Endothelial cell of umbilical vein (primary cell): ENCODE measurements around the gene KIZ. TPM values are rescaled to one million over a fixed set of nuclear protein-coding genes. Genes with fewer than 3 reads are reported as not detected.

Experiments used
- BruUV-seq: library from RNA; stranded (reverse); fragments of 400-500 nt; replicated peaks from 2 replicates; lab custom pipeline; 2021; lab: Mats Ljungman, UMichigan
- CTCF ChIA-PET: fragments of 300-600, 350-600 bp; sonication (Branson Sonifier 250); formaldehyde crosslinking; loops from one replicate; lab custom pipeline; 2021; ENCODE audit warnings: antibody characterized with exemption, inconsistent platforms; lab: Charles Lee
- POLR2A ChIA-PET: fragments of 300-600, 350-600 bp; sonication (Branson Sonifier 250); formaldehyde crosslinking; loops from one replicate; lab custom pipeline; 2021; ENCODE audit warnings: antibody characterized with exemption, inconsistent platforms; lab: Charles Lee
- DNase-seq: peaks from one replicate; pipeline ENCODE4 v3.0.0-alpha.2; 2011; ENCODE audit warnings: low read depth, low spot score
- FAIRE-seq: peaks from 2 replicates; lab custom pipeline; 2011; peaks lifted over from hg19 to GRCh38; lab: Jason Lieb, UNC
- H2AFZ ChIP-seq: 2 replicates; pipeline ENCODE4 v1.6.0; 2012; ENCODE audit warnings: low read depth, low read length, control low read depth, inconsistent platforms
- H3K27ac ChIP-seq: 2 replicates; pipeline ENCODE4 v1.5.1; 2011; ENCODE audit warnings: low read depth, mild to moderate bottlenecking, control low read depth, low read length, moderate library complexity; ENCODE audit not compliant: insufficient read depth
- H3K27me3 ChIP-seq, 2 experiments: 2 replicates each; pipeline versions ENCODE4 v1.6.0 to v1.6.1; 2011; ENCODE audit warnings: low read length in 2 of 2, mixed read lengths in 1 of 2; ENCODE audit not compliant: control insufficient read depth in 2 of 2, insufficient read depth in 2 of 2
- H3K36me3 ChIP-seq, 2 experiments: 2 replicates in 1 of 2; 3 replicates in 1 of 2; pipeline ENCODE4 v1.5.1; 2011; ENCODE audit warnings: low read length in 2 of 2, mild to moderate bottlenecking in 1 of 2, moderate library complexity in 1 of 2; ENCODE audit not compliant: control insufficient read depth in 2 of 2, insufficient read depth in 2 of 2; ENCODE audit errors: extremely low read depth in 1 of 2
- H3K4me1 ChIP-seq: 3 replicates; pipeline ENCODE4 v1.5.1; 2011; ENCODE audit warnings: mild to moderate bottlenecking, low read length; ENCODE audit not compliant: control insufficient read depth, insufficient read depth; ENCODE audit errors: extremely low read depth
- H3K4me2 ChIP-seq: 2 replicates; pipeline ENCODE4 v1.6.1; 2011; ENCODE audit warnings: low read length, control low read depth, mixed read lengths; ENCODE audit not compliant: insufficient read depth
- H3K4me3 ChIP-seq, 3 experiments: fragments of 200-600 bp in 1 of 3; sonication (generic), shearing (Covaris generic) in 1 of 3; replicated peaks in 1 of 3; 2 replicates each; pipeline ENCODE4 v1.5.1; 2011 to 2016; ENCODE audit warnings: control low read depth in 3 of 3, low read length in 3 of 3, mild to moderate bottlenecking in 2 of 3, inconsistent platforms in 1 of 3, low read depth in 1 of 3, moderate library complexity in 1 of 3; ENCODE audit not compliant: insufficient read depth in 1 of 3
- H3K79me2 ChIP-seq: 2 replicates; pipeline ENCODE4 v1.6.0; 2012; ENCODE audit warnings: low read length, inconsistent platforms; ENCODE audit not compliant: control insufficient read depth, insufficient read depth
- H3K9ac ChIP-seq: replicated peaks from 2 replicates; pipeline ENCODE3; 2011; ENCODE audit warnings: low read length, control low read depth; ENCODE audit not compliant: insufficient read depth; ENCODE audit errors: extremely low read depth
- H3K9me1 ChIP-seq: replicated peaks from 3 replicates; pipeline ENCODE4 v1.6.0; 2011; ENCODE audit warnings: mild to moderate bottlenecking, low read length; ENCODE audit not compliant: control insufficient read depth, insufficient read depth; ENCODE audit errors: extremely low read depth
- H3K9me3 ChIP-seq: replicated peaks from 2 replicates; pipeline ENCODE4 v1.5.1; 2012; ENCODE audit warnings: low read length, inconsistent platforms; ENCODE audit not compliant: control insufficient read depth, insufficient read depth
- H4K20me1 ChIP-seq: replicated peaks from 2 replicates; pipeline ENCODE3; 2011; ENCODE audit warnings: mild to moderate bottlenecking, low read length; ENCODE audit not compliant: control insufficient read depth, insufficient read depth; ENCODE audit errors: extremely low read depth
- CTCF ChIP-seq, 2 donors: IDR thresholded peaks; 1 replicate in 1 of 2; 2 replicates in 1 of 2; pipeline ENCODE4 v1.5.1; 2011; ENCODE audit warnings: low read length in 2 of 2, mild to moderate bottlenecking in 2 of 2, moderate library complexity in 2 of 2, control low read depth in 1 of 2, inconsistent platforms in 1 of 2, low read depth in 1 of 2; ENCODE audit not compliant: insufficient read depth in 1 of 2; ENCODE audit errors: extremely low read depth in 1 of 2
- EZH2 ChIP-seq: IDR thresholded peaks from 2 replicates; pipeline ENCODE4 v1.6.1; 2012; ENCODE audit warnings: borderline replicate concordance, low read depth, mild to moderate bottlenecking, moderate library complexity, low read length, inconsistent platforms; ENCODE audit not compliant: severe bottlenecking
- FOS ChIP-seq: IDR thresholded peaks from 2 replicates; pipeline ENCODE4 v1.6.1; 2011; ENCODE audit warnings: mild to moderate bottlenecking, low read length, moderate library complexity, borderline replicate concordance; ENCODE audit not compliant: insufficient read depth
- GATA2 ChIP-seq: IDR thresholded peaks from 2 replicates; pipeline ENCODE4 v1.7.0; 2011; ENCODE audit warnings: low read depth, mild to moderate bottlenecking, moderate library complexity, mixed read lengths, low read length; ENCODE audit not compliant: insufficient read length, insufficient read depth
- JUN ChIP-seq: IDR thresholded peaks from 2 replicates; pipeline ENCODE4 v1.6.1; 2011; ENCODE audit warnings: borderline replicate concordance, low read depth; ENCODE audit not compliant: insufficient read length, insufficient read depth
- MAX ChIP-seq: IDR thresholded peaks from 2 replicates; pipeline ENCODE4 v1.6.1; 2011; ENCODE audit not compliant: insufficient read depth, insufficient read length
- MYC ChIP-seq: IDR thresholded peaks from one replicate; pipeline ENCODE4 v1.6.1; 2011; ENCODE audit warnings: mild to moderate bottlenecking, low read depth, low read length
- POLR2A ChIP-seq: IDR thresholded peaks from 2 replicates; pipeline ENCODE4 v1.6.1; 2012; ENCODE audit warnings: low read depth, mild to moderate bottlenecking, control low read depth, low read length
- POLR2AphosphoS5 ChIP-seq: IDR thresholded peaks from 2 replicates; pipeline ENCODE4 v1.6.1; 2012; ENCODE audit warnings: low read depth, mild to moderate bottlenecking, control low read depth, low read length, moderate library complexity; ENCODE audit not compliant: insufficient read depth
- dilution Hi-C: fragments of 300-500 bp; cut with MboI; formaldehyde crosslinking; loops from one replicate; pipeline ENCODE4 v1.15.0; 2019; ENCODE audit warnings: low sequenced_read_pairs; ENCODE audit not compliant: extremely low pct_ligation_motif_present
- intact Hi-C: fragments of 100-400 bp; cut with micrococcal nuclease; formaldehyde crosslinking; loops from one replicate; pipeline ENCODE4 v1.10.0; 2022
- polyA plus RNA-seq, 4 experiments: library from polyadenylated mRNA; depleted of rRNA in 3 of 4; stranded (reverse) in 3 of 4; unstranded in 1 of 4; fragments of >200 nt; gene quantifications; 2 replicates each; pipeline versions ENCODE4 v1.2.1 to v1.2.3, GENCODE V29; 2011 to 2012; ENCODE audit warnings: missing spikeins in 1 of 4
- total RNA-seq: library from RNA; stranded (reverse); gene quantifications from 2 replicates; pipeline ENCODE4 v1.2.3, GENCODE V29; 2021

KIZ gene
- total and polyA plus RNA-seq, 2 donors (not counting 3 experiments of a cell fraction or from before 2014, with no cell fraction given): 3.9 to 7.3 TPM

GRCh38 chr20:21104466-21104761 is 21.5 kb upstream of the KIZ start:
- no peak for DNase-seq
- CTCF ChIA-PET: no interaction called here
- peaks cover 13% of the 10 kb centered on the region for H3K4me1 ChIP-seq
- no peaks in the 10 kb centered on the region for H3K9me1 ChIP-seq
- H2AFZ ChIP-seq: no peak overlapping the region
- no peak overlapping the region for H3K4me2 ChIP-seq
- no peaks in the 10 kb centered on the region for H3K9me3 ChIP-seq
- H3K36me3 ChIP-seq: no peaks in the 10 kb centered on the region
- TF ChIP-seq POLR2A (no peak), GATA2 (no peak), FOS (no peak), EZH2 (no peak), CTCF (IDR thresholded peaks at IDR 0.05; ENCODE audit: extremely low read depth in 1 of 2, insufficient read depth in 1 of 2, low read depth in 1 of 2, low read length in 2 of 2) (no peak), MAX (no peak), JUN (no peak), POLR2AphosphoS5 (no peak), MYC (no peak)
- POLR2A ChIA-PET: no interaction called here
- intact Hi-C loops (loop anchor here (5.0 kb wide), 1 partner anchor 133 kb away; no protein-coding TSS in a partner anchor), dilution Hi-C loops (no loop called here)
- no peaks in the 10 kb centered on the region for H4K20me1 ChIP-seq
- no TSS peak for BruUV-seq
- H3K79me2 ChIP-seq: no peaks in the 10 kb centered on the region
- H3K9ac ChIP-seq: no peak overlapping the region
- H3K4me3 ChIP-seq: no peak overlapping the region
- H3K27me3 ChIP-seq: peaks cover 84 to 99% of the 10 kb centered on the region in 2 experiments
- FAIRE-seq: no peak
- no peak overlapping the region for H3K27ac ChIP-seq
